GM10847 (cell line): Measurements from ENCODE around the gene TCP10L.

ENCODE experiments used
- POLR2A ChIP-seq: IDR thresholded peaks from 2 replicates; pipeline ENCODE4 v1.6.1; 2011; ENCODE audit not compliant: insufficient read length; ENCODE audit errors: extremely low read depth

The TCP10L gene

DNA sequence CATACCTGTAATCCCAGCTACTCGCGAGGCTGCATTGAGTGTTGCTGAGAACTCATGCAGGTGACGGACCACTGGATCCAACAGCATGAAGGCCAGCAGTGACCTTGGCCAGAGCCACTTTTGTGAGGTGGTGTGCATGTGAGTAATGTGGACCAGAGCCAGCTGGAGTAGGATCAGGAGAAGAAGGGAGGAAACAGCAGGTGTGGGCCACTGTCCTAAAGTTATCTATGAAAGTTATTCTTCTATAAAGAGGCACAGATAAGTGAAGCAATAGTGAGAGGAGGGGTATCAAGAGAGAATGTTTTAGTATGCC lies 47.8 kb downstream of the TCP10L start:
- TF ChIP-seq POLR2A, result no peak

DNA sequence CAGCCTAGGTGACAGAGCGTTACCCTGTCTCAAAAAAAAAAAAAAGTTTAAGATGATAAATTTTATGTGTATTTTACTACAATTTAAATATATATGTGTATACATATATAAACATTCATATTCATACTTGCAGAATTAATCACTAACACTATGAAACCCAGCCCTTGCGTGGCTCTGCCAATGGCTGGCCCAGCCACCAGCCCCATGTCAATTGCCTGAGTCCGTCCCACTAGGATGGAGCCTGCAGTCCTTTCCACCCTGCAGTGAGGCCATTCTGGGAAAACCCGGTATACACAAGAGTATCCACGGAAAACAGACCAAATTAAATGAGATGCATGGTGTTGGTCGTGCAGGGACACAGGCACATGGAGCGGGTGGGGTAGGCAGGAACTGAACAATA lies 49.7 kb downstream of the TCP10L start:
- no peak for TF ChIP-seq POLR2A

DNA sequence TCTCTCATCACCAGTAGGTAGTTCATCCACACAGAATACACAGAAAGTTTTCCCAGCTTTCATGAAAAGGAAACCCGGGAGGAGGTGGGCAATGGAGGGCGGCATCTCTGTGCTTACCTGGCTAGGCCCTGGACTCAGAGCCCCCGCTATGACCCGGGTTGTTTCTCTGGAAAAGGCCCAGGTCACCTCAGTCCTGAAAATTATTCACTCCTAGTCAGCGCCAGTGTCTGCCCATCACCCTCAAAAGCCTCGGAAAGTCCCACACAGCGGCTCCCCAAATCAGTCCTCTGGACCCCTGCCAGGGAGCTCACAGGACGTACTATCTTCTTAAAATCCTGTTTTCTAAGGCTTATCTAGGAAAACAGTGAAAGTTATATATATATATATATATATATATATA lies 51.2 kb downstream of the TCP10L start:
- no peak for TF ChIP-seq POLR2A

DNA sequence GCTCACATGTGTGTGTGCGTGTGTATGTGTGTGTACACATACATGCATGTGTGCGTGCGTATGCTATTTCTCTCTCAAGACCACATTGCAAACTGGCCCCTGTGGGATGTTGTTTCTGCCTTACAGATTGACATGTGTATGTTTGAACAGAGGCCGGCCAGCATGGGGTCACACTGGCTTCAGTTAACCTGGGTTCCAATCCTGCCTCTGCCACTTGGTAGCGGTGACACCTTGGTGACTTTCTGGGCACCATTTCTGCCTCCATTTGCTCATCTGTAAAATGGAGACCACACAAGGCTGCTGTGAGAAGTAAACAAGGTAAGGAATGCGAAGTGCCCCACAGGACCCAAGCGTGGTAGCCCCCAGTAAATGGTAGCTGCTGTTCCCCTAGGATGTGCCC lies 51.7 kb downstream of the TCP10L start:
- no peak for TF ChIP-seq POLR2A

DNA sequence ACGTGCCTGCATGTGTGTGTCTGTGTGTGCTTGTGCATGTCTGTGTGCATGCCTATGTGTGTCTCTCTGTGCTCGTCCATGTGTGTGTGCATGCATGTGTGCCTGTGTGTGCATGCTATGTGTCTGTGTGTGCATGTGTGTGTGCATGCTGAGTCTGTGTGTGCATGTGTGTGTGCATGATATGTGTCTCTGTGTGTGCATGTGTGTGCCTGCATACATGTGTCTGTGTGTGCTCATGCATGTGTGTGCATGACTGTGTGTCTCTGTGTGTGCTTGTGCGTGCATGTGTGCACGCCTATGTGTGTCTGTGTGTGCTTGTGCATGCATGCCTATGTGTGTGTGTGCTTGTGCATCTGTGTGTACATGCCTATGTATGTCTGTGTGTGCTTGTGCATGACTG lies 52.3 kb downstream of the TCP10L start:
- TF ChIP-seq POLR2A, result no peak

DNA sequence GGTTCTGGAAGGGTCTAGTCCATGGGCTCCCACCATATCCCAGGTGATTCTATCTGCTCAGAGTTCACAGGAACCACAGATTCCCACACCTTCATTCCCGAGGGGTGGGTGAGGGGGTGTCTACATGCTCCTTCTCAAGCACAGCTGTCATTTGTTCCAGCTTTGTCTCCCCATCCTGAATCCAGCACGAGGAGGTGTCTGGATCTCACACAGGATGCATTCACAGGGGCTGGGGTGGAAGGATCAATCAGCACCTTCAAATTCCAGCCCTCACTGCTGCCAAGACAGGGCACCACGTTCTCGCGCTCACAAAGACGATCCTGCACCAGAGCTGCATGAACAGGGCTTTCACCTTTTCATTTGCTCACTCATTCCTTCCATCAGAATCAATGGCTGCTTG lies 52.7 kb downstream of the TCP10L start:
- no peak for TF ChIP-seq POLR2A

DNA sequence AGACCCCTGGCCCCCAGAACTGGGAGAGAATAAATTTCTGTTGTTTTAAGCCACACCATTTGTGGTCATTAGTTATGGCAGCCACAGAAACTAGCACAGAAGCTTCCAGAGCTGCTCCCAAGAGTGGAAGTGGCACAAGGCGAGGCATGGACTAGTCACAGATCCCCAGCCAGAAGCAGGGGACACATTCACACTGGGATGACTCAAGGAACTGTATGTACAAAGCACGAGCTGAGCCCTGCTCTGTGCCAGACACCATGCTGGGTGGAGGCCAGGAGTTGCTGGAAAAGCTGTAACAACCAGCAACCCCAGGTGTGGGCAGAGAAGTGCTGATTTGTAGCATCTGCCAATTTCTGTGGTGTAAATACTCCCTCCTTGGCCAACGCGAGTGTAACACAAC lies 55.6 kb downstream of the TCP10L start:
- TF ChIP-seq POLR2A, result no peak

DNA sequence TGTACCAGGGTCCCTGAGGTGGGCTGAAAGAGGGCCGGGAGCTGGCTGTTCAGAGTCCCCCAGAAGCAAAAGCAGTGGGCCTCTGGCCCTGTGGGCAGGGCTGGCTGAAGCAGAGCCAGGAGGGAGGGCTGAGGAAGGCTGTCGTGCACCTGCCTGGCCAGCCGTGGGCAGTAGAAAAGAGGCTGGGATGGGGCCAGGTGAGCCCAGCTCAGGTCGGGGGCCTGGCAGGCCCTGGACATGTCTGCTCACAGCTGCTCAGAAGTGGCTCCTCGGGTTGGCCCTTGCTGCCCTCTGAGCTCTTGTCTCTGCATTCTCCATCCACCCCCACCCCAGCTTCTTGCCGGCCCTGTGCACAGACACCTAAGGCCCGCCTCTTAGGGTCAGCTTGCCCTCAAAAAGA lies 60.0 kb downstream of the TCP10L start:
- TF ChIP-seq POLR2A, result no peak

DNA sequence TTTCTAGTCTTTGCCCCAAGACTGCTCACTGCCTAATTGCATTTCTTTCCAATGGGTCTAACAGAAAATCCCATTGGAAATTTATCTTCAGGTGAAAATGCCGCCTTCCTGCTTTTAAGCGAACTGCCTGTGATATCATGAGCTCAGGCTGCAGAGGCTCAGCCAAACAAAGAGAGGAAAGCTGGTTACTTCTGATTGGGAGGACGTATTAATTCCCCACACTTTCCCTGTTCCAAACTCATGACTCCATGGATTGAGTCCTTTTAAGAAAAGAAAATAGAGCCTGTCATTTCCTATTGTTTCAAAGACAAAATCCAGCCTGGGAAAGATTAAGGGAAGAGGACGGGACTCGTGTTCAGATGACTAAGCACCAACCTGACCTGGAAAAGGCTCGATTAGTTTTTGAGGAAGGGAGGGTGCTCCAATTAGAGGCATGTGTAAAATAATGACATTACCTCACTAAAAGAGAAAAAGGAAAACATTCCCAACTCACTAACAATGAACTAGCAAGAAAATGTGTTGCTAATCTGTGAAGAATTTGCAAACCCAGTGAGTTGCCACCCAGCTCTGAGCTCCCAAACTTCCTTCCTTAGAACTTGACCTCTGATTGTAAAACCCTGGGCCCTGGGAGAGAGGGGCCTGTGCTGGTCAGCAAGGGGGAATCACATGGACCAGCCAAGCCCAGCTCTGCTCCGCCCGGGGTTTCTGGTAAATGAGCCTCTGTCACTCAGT lies 61.2 kb downstream of the TCP10L start:
- TF ChIP-seq POLR2A, result no peak
